ENCODE results near the gene ANKS6. TPM values are rescaled to one million over a fixed set of nuclear protein-coding genes. Genes with fewer than 3 reads are reported as not detected.

ANKS6 gene
- total RNA-seq, 2 donors from 2014 or later, result 13.2 to 32.0 TPM

DNA sequence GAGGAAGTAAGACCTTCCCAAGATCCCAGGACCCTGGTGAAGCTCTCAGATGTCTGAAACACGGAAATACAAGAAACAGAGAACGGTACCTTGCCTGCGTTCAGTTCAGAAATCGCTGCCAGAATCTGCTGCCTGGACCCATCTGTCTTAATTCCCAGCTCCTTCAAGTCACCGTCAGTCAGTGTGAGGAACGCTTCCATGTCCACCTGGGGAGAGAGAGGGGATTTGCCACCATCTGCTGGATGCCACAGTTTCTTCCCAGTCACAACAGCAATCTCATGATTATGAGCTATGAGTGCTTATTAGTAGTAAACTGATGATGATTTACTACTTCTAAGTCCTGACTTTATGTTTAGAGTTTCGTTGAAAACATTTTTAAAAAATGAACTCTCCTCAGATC, 50.9 kb downstream of the ANKS6 start:
- no peak overlapping the region for H3K27ac ChIP-seq
- no peaks in the 10 kb centered on the region for H3K27me3 ChIP-seq
- no peaks in the 10 kb centered on the region for H3K36me3 ChIP-seq (replicated peaks in 1 of 2; ENCODE audit: insufficient read depth in 1 of 2, low read depth in 2 of 2)
- no peak overlapping the region for H3K4me3 ChIP-seq
- H3K9me3 ChIP-seq, result no peaks in the 10 kb centered on the region
- DNase-seq, result peak; percentile 37 to 76 (median 63)
- 34% methylated on average over 7 of the region's 7 CpGs for WGBS, 2 donors
- intact Hi-C loops (cut with DNase I), result no loop called here
- peak; percentile 56 for ATAC-seq
- H3K4me1 ChIP-seq, result peaks cover 9% of the 10 kb centered on the region
- TF ChIP-seq POLR2A (IDR thresholded peaks at IDR 0.05), result no peak
- TF ChIP-seq, protein P1, sequence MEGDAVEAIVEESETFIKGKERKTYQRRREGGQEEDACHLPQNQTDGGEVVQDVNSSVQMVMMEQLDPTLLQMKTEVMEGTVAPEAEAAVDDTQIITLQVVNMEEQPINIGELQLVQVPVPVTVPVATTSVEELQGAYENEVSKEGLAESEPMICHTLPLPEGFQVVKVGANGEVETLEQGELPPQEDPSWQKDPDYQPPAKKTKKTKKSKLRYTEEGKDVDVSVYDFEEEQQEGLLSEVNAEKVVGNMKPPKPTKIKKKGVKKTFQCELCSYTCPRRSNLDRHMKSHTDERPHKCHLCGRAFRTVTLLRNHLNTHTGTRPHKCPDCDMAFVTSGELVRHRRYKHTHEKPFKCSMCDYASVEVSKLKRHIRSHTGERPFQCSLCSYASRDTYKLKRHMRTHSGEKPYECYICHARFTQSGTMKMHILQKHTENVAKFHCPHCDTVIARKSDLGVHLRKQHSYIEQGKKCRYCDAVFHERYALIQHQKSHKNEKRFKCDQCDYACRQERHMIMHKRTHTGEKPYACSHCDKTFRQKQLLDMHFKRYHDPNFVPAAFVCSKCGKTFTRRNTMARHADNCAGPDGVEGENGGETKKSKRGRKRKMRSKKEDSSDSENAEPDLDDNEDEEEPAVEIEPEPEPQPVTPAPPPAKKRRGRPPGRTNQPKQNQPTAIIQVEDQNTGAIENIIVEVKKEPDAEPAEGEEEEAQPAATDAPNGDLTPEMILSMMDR (IDR thresholded peaks at IDR 0.05), result peak in 4 of 7 experiments; percentile 20 to 44 (median 34)

DNA sequence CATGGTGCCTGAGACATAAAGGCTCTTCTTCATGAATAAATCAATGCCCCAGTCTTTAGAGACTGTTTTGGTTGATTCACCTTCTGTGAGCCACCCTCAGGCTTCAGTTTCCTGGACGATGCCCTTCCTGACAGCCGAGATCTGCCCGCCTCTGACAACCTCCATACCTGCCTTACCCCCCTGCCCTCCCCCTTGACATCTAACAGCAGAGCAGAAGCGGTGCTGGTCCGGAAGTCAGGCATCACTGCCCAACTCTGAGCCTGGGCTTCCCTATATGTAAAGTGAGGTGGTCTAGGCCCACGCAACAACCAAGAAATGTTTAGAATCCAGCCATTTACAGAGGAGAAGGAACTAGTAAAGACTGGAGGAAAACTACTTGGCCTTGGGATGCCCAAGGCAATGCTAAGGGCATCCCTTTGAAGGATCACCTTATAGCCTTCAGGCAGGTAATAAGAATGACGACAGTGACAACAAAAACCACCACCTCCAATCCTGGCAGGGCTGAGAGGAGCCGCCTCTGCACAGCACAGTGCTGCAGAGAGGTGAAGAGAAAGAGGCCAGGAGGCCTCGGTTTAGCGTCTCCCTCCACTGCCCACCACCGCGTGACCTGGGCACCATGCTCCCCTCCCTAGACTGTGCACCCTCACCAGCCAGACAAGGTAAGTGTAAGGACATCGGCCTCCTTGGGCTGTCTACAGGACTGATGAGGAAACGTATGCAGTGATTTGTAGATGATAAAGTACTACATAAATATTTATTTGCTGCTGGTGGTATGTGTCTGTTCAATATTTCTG, 52.3 kb downstream of the ANKS6 start:
- TF ChIP-seq, protein P1 (IDR thresholded peaks at IDR 0.05), result no peak
- TF ChIP-seq POLR2A (IDR thresholded peaks at IDR 0.05), result no peak
- Histone ChIP-seq H3K27ac (no peak overlapping the region), H3K36me3 (replicated peaks in 1 of 2; ENCODE audit: insufficient read depth in 1 of 2, low read depth in 2 of 2) (no peaks in the 10 kb centered on the region), H3K4me1 (peaks cover 9% of the 10 kb centered on the region), H3K4me3 (no peak overlapping the region), H3K27me3 (no peaks in the 10 kb centered on the region), H3K9me3 (no peaks in the 10 kb centered on the region)
- 88 to 94% methylated on average over 14 of the region's 14 CpGs for WGBS, 2 donors
- DNase-seq, result no peak
- intact Hi-C loops (cut with DNase I), result no loop called here
- ATAC-seq, result no peak

DNA sequence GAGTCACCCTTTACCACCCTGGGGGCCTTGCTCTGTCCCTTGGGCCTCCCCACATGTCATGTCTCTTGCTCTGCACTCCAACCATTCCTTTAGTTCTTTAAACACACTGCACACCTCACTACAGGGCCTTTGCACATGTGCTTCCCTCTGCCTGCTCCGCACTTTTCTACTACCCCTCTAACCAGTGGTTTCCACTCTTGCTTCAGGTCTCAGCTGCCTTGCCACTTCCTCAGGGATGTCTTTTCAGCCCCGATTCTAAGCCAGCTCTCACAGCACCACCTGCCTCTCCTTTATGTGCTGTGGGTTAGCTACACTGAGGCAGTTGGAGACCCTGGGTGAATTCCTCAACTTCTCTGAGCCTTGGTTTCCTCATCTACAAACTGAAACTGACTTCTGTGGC, 53.0 kb downstream of the ANKS6 start:
- ATAC-seq, result no peak
- TF ChIP-seq, protein P1 (IDR thresholded peaks at IDR 0.05), result no peak
- TF ChIP-seq POLR2A (IDR thresholded peaks at IDR 0.05), result no peak
- no peaks in the 10 kb centered on the region for H3K9me3 ChIP-seq
- DNase-seq, result no peak
- WGBS, 2 donors, result 96 to 97% methylated on average over 2 of the region's 2 CpGs
- no peak overlapping the region for H3K27ac ChIP-seq
- intact Hi-C loops (cut with DNase I), result no loop called here
- no peaks in the 10 kb centered on the region for H3K27me3 ChIP-seq
- H3K4me1 ChIP-seq, result peaks cover 9% of the 10 kb centered on the region
- H3K4me3 ChIP-seq, result no peak overlapping the region
- no peaks in the 10 kb centered on the region for H3K36me3 ChIP-seq (replicated peaks in 1 of 2; ENCODE audit: insufficient read depth in 1 of 2, low read depth in 2 of 2)

DNA sequence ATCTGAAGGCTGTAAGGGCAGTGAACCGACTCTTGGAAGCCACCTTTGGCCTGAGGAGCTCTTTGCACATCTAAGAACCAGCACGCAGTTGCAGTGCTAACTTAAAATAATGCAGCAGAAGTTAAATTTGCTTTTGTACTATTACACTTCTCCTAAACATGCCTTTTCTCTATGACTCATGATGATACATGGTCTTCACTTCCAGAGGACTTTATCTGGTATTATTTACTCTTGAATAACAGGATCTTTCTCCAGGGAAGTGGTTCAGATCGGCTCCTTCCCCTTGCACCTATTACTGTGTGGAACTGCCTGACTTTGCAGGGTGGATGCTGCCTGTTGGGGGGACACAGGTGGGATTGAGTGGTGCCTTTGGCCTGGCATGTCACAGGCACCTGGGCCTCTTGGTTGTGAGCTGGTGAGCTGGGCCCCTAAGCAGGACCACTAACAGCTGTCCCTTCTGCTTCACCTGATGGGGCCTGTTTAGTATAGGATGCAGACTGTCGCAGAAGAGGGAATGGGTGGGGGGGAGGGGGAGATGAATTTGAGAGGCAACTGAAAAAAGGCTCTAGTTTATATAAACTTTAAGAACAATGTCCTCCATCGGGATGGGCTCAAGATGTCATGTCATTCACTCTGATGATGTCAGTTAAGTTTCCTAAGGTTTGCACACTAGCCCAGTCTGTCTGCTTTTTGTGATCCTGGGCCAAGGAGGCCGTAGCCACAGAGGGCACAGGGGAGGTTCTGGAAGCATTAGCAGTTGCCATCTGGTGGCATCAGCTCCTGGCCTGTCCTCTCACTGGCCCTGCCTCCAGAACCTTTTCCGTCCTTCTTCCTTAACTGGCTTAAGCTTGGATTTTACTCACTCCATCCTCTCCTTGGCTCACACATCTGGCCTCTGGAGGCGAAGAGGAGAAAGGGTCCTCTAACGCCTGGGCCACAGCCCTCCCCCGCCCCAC, 53.8 kb downstream of the ANKS6 start:
- H3K36me3 ChIP-seq (replicated peaks in 1 of 2; ENCODE audit: insufficient read depth in 1 of 2, low read depth in 2 of 2), result no peaks in the 10 kb centered on the region
- peaks cover 9% of the 10 kb centered on the region for H3K4me1 ChIP-seq

More for the DNA sequence above, 53.8 kb downstream of the ANKS6 start:
- ATAC-seq (no peak), DNase-seq (no peak)
- Histone ChIP-seq H3K4me3 (no peak overlapping the region), H3K27ac (no peak overlapping the region), H3K9me3 (no peaks in the 10 kb centered on the region), H3K27me3 (no peaks in the 10 kb centered on the region)
- intact Hi-C loops (cut with DNase I), result no loop called here
- 78 to 88% methylated on average over 9 of the region's 10 CpGs for WGBS, 2 donors
- TF ChIP-seq, protein P1 (IDR thresholded peaks at IDR 0.05), result no peak
- TF ChIP-seq POLR2A (IDR thresholded peaks at IDR 0.05), result no peak
